ENCODE measurements around the gene EIF4ENIF1. TPM values are rescaled to one million over a fixed set of nuclear protein-coding genes. Genes with fewer than 3 reads are reported as not detected.
"Not testable (repeated sequence)": the region's sequence is repeated elsewhere in the genome, so short reads cannot be mapped to it uniquely, and the experiment has no call there.

The EIF4ENIF1 gene
- total RNA-seq, 2 experiments from 2014 or later = 9.4 to 10.6 TPM

GRCh38 chr22:31495343-31495742 is 5.7 kb upstream of the EIF4ENIF1 start:
- Mint-ChIP-seq H3K4me1 (ENCODE audit: low read depth) (peaks cover 65% of the 10 kb centered on the region), H3K4me3 (peak overlapping the region; percentile 82), H3K27me3 (no peaks in the 10 kb centered on the region), H3K9me3 (no peaks in the 10 kb centered on the region), H3K27ac (peak overlapping the region; percentile 97), H3K36me3 (ENCODE audit: low read depth) (peaks cover 34% of the 10 kb centered on the region)
- ChIA-PET CTCF (no interaction called here), POLR2A (interaction anchor here (0.7 to 2.1 kb wide), 10 partner anchors 21 to 205 kb away, joined by 3 to 12 read pairs (median 6); partner anchors contain the start of genes PATZ1, PIK3IP1 and PISD)
- ATAC-seq (ENCODE audit: poor library complexity) (no peak), DNase-seq (no peak)
- H3K9me3 ChIP-seq (ENCODE audit: control insufficient read depth in 1 of 2, insufficient read depth in 1 of 2, low read length in 2 of 2) = no peaks in the 10 kb centered on the region
- H3K27me3 ChIP-seq (ENCODE audit: control insufficient read depth in 1 of 2, insufficient read depth in 2 of 2, low read length in 2 of 2) = no peaks in the 10 kb centered on the region
- H3K27ac ChIP-seq (ENCODE audit: low read depth in 1 of 2, low read length in 2 of 2) = peak overlapping the region in 1 of 2 donors; percentile 97
- intact Hi-C loops (cut with DNase I, micrococcal nuclease) = loop anchor here (5.0 to 10.0 kb wide), 5 partner anchors 59 to 979 kb away; partner anchors contain the start of genes DEPDC5 (in 1 of the 2), FBXO7 (in 1 of the 2) and PRR14L (in 1 of the 2)
- H3K4me3 ChIP-seq (ENCODE audit: low read length) = peak overlapping the region; percentile 100
- peaks cover 7% of the 10 kb centered on the region for H3K36me3 ChIP-seq (ENCODE audit: insufficient read depth, low read length)
- peaks cover 65% of the 10 kb centered on the region for H3K4me1 ChIP-seq (ENCODE audit: insufficient read depth, low read length)
- TF ChIP-seq CTCF (IDR thresholded peaks at IDR 0.05) = no peak

DNA sequence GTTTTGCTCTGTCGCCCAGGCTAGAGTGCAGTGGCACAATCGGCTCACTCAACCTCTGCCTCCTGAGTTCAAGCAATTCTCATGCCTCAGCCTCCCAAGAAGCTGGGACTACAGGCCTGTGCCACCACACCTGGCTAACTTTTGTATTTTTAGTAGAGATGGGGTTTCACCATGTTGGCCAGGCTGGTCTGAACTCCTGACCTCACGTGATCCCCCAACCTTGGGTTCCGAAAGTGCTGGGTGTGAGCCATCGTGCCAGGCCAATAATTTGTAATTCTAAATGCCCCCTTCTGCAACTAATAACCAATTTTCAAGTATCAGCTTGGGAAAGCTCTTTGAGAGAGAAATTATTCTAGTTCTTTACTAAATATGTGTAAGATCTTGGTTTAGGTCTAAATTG is 3.7 kb upstream of the EIF4ENIF1 start:
- Mint-ChIP-seq H3K36me3 (ENCODE audit: low read depth) (peaks cover 32% of the 10 kb centered on the region), H3K4me1 (ENCODE audit: low read depth) (peaks cover 61% of the 10 kb centered on the region), H3K27ac (peak overlapping the region; percentile 84), H3K4me3 (peak overlapping the region; percentile 80)
- H3K27me3 Mint-ChIP-seq; H3K9me3 Mint-ChIP-seq; DNase-seq; CTCF ChIA-PET; H3K27me3 ChIP-seq (ENCODE audit: control insufficient read depth in 1 of 2, insufficient read depth in 2 of 2, low read length in 2 of 2); H3K36me3 ChIP-seq (ENCODE audit: insufficient read depth, low read length); ATAC-seq (ENCODE audit: poor library complexity); H3K9me3 ChIP-seq (ENCODE audit: control insufficient read depth in 1 of 2, insufficient read depth in 1 of 2, low read length in 2 of 2): not testable (repeated sequence)
- H3K4me3 ChIP-seq (ENCODE audit: low read length) = peak overlapping the region; percentile 19
- POLR2A ChIA-PET = interaction anchor here (1.4 kb wide), 1 partner anchor 201 kb away, joined by 3 read pairs; the partner anchor contains the start of gene PIK3IP1
- H3K27ac ChIP-seq (ENCODE audit: low read depth in 1 of 2, low read length in 2 of 2) = peak overlapping the region; percentile 14 to 18
- H3K4me1 ChIP-seq (ENCODE audit: insufficient read depth, low read length) = peaks cover 56% of the 10 kb centered on the region
- intact Hi-C loops (cut with DNase I, micrococcal nuclease) = loop anchor here (5.0 to 10.0 kb wide), 4 partner anchors 61 to 981 kb away; partner anchors contain the start of gene FBXO7 (in 1 of the 2)

DNA sequence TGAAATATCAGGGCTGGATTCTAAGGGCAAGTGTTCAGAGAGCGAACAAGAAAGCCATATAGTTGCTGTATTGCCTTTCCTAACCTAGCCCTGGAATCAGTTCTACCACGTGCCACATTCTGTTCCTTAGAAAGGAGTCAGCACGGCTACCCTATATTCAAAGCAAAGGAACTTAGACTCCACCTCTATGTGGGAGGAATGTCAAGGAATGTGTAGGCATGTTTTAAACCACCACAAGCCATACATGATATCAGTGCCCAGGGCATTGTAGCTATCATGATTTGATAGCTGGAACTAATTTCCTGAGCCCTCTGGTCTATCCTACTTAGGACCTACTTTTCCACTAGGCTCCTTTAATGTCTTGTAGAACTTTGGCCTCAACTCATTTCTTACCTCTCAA is 2.5 kb upstream of the EIF4ENIF1 start:
- no peak for TF ChIP-seq CTCF (IDR thresholded peaks at IDR 0.05)
- H3K36me3 ChIP-seq (ENCODE audit: insufficient read depth, low read length) = peaks cover 4% of the 10 kb centered on the region
- ChIA-PET CTCF (interaction anchor here (1.2 kb wide), 1 partner anchor 40 kb away, joined by 3 read pairs; no protein-coding TSS in a partner anchor), POLR2A (interaction anchor here (0.9 kb wide), 1 partner anchor 94 kb away, joined by 3 read pairs; no protein-coding TSS in a partner anchor)
- Mint-ChIP-seq H3K4me3 (peak overlapping the region; percentile 65), H3K27me3 (no peaks in the 10 kb centered on the region), H3K36me3 (ENCODE audit: low read depth) (peaks cover 30% of the 10 kb centered on the region), H3K9me3 (no peaks in the 10 kb centered on the region), H3K27ac (peak overlapping the region; percentile 97), H3K4me1 (ENCODE audit: low read depth) (peaks cover 59% of the 10 kb centered on the region)
- intact Hi-C loops (cut with DNase I, micrococcal nuclease) = loop anchor here (5.0 to 10.0 kb wide), 4 partner anchors 63 to 983 kb away; partner anchors contain the start of gene FBXO7 (in 1 of the 2)
- no peak overlapping the region for H3K4me3 ChIP-seq (ENCODE audit: low read length)
- H3K4me1 ChIP-seq (ENCODE audit: insufficient read depth, low read length) = peaks cover 52% of the 10 kb centered on the region
- H3K27ac ChIP-seq (ENCODE audit: low read depth in 1 of 2, low read length in 2 of 2) = peak overlapping the region in 1 of 2 donors; percentile 92
- no peak for ATAC-seq (ENCODE audit: poor library complexity)
- DNase-seq = no peak
- H3K9me3 ChIP-seq (ENCODE audit: control insufficient read depth in 1 of 2, insufficient read depth in 1 of 2, low read length in 2 of 2) = no peaks in the 10 kb centered on the region
- no peaks in the 10 kb centered on the region for H3K27me3 ChIP-seq (ENCODE audit: control insufficient read depth in 1 of 2, insufficient read depth in 2 of 2, low read length in 2 of 2)
